HG03066 (cell line): ENCODE data around the gene TRMO.

Experiments used
- ATAC-seq: cut with Tn5 transposase; IDR thresholded peaks from one replicate; pipeline ENCODE4 v1.9.1; 2021; ENCODE audit warnings: low read depth; ENCODE audit not compliant: unreplicated experiment

TRMO gene

GRCh38 chr9:97940233-97940632 is 17.9 kb upstream of the TRMO start:
- no peak for ATAC-seq

GRCh38 chr9:97938081-97938644 is 15.9 kb upstream of the TRMO start, which contains the start of gene HEMGN:
TSS of gene HEMGN (minus strand) at chr9:97938172. CDS start at chr9:97938136, 36 bp downstream.
- no peak for ATAC-seq

GRCh38 chr9:97936998-97937397 is 14.7 kb upstream of the TRMO start:
- ATAC-seq = no peak

- no peak for ATAC-seq
Observed at GRCh38 chr9:97935276-97935675, 13.0 kb upstream of the TRMO start.

- no peak for ATAC-seq
Observed at GRCh38 chr9:97934321-97935115, 12.2 kb upstream of the TRMO start.

GRCh38 chr9:97933297-97933998 is 11.1 kb upstream of the TRMO start:
- ATAC-seq = no peak

- ATAC-seq = no peak
Observed at GRCh38 chr9:97930972-97931371, 8.7 kb upstream of the TRMO start.

GRCh38 chr9:97928986-97929604 is 6.8 kb upstream of the TRMO start:
- ATAC-seq = no peak

GRCh38 chr9:97925497-97926334 is 3.4 kb upstream of the TRMO start:
- no peak for ATAC-seq

- ATAC-seq = no peak
Observed at GRCh38 chr9:97924386-97924785, 2.1 kb upstream of the TRMO start.

- no peak for ATAC-seq
Observed at GRCh38 chr9:97923529-97924108, 1.3 kb upstream of the TRMO start.

GRCh38 chr9:97919217-97919813 is 3.0 kb downstream of the TRMO start:
- no peak for ATAC-seq

- ATAC-seq = no peak
Observed at GRCh38 chr9:97918611-97919010, 3.7 kb downstream of the TRMO start.

GRCh38 chr9:97911970-97912369 is 10.3 kb downstream of the TRMO start:
- no peak for ATAC-seq

- no peak for ATAC-seq
Observed at GRCh38 chr9:97911528-97911927, 10.8 kb downstream of the TRMO start.

- no peak for ATAC-seq
Observed at GRCh38 chr9:97910357-97910756, 11.9 kb downstream of the TRMO start.

- no peak for ATAC-seq
Observed at GRCh38 chr9:97908705-97909104, 13.6 kb downstream of the TRMO start.

- ATAC-seq = no peak
Observed at GRCh38 chr9:97907632-97908031, 14.7 kb downstream of the TRMO start.

- no peak for ATAC-seq
Observed at GRCh38 chr9:97907046-97907445, 15.3 kb downstream of the TRMO start.
